GM18909 (cell line): ENCODE data around the gene TSPAN15.
"Not testable (repeated sequence)": the region's sequence is repeated elsewhere in the genome, so short reads cannot be mapped to it uniquely, and the experiment has no call there.

Experiments used
- ATAC-seq: cut with Tn5 transposase; IDR thresholded peaks from one replicate; pipeline ENCODE4 v1.9.1; 2021; ENCODE audit warnings: mild to moderate bottlenecking; ENCODE audit not compliant: unreplicated experiment, poor library complexity

Gene TSPAN15

GRCh38 chr10:69517271-69517848 lies 66.1 kb downstream of the TSPAN15 start:
- ATAC-seq = no peak

- no peak for ATAC-seq
Measured at GRCh38 chr10:69527961-69528360, 76.7 kb downstream of the TSPAN15 start.

GRCh38 chr10:69533658-69534057 lies 82.4 kb downstream of the TSPAN15 start:
- no peak for ATAC-seq

- ATAC-seq = not testable (repeated sequence)
Measured at GRCh38 chr10:69536521-69536920, 85.3 kb downstream of the TSPAN15 start.

- no peak for ATAC-seq
Measured at GRCh38 chr10:69537449-69537848, 86.2 kb downstream of the TSPAN15 start.

- no peak for ATAC-seq
Measured at GRCh38 chr10:69538461-69538860, 87.2 kb downstream of the TSPAN15 start.

- ATAC-seq = no peak
Measured at GRCh38 chr10:69541463-69541862, 90.2 kb downstream of the TSPAN15 start.

GRCh38 chr10:69549959-69550358 lies 98.7 kb downstream of the TSPAN15 start:
- ATAC-seq = no peak

GRCh38 chr10:69552268-69552667 lies 101.0 kb downstream of the TSPAN15 start:
- ATAC-seq = no peak

- ATAC-seq = no peak
Measured at GRCh38 chr10:69553328-69553727, 102.1 kb downstream of the TSPAN15 start.

- no peak for ATAC-seq
Measured at GRCh38 chr10:69554611-69555010, 103.3 kb downstream of the TSPAN15 start.
